ENCODE data around the gene PHRF1. TPM values are rescaled to one million over a fixed set of nuclear protein-coding genes. Genes with fewer than 3 reads are reported as not detected.

PHRF1 gene
- total and polyA plus RNA-seq, 2 donors (not counting 3 experiments of a cell fraction or from before 2014, with no cell fraction given): 14.2 to 39.4 TPM

GRCh38 chr11:563066-563811 is 13.0 kb upstream of the PHRF1 start:
- no TSS peak for BruUV-seq (replicated peaks)
- no peaks in the 10 kb centered on the region for H4K20me1 ChIP-seq (replicated peaks; ENCODE audit: control insufficient read depth, extremely low read depth, insufficient read depth, low read length)
- no peak overlapping the region for H2AFZ ChIP-seq (ENCODE audit: low read depth, low read length)
- DNase-seq (ENCODE audit: low read depth, low spot score): no peak
- H3K4me3 ChIP-seq (replicated peaks in 1 of 3; ENCODE audit: insufficient read depth in 1 of 3, low read depth in 1 of 3, low read length in 3 of 3): no peak overlapping the region
- no peaks in the 10 kb centered on the region for H3K9me3 ChIP-seq (replicated peaks; ENCODE audit: control insufficient read depth, insufficient read depth, low read length)
- dilution Hi-C loops (cut with MboI; ENCODE audit: extremely low pct_ligation_motif_present, low sequenced_read_pairs) (no loop called here), intact Hi-C loops (cut with micrococcal nuclease) (no loop called here)
- H3K9ac ChIP-seq (replicated peaks; ENCODE audit: extremely low read depth, insufficient read depth, low read length): no peak overlapping the region
- CTCF ChIA-PET: interaction anchor here (1.5 to 2.2 kb wide), 2 partner anchors 9 to 12 kb away, joined by 6 to 7 read pairs; partner anchors contain the start of gene PHRF1
- no peaks in the 10 kb centered on the region for H3K9me1 ChIP-seq (replicated peaks; ENCODE audit: control insufficient read depth, extremely low read depth, insufficient read depth, low read length)
- H3K4me1 ChIP-seq (ENCODE audit: control insufficient read depth, extremely low read depth, insufficient read depth, low read length): peaks cover 10% of the 10 kb centered on the region
- no peak overlapping the region for H3K4me2 ChIP-seq (ENCODE audit: insufficient read depth, low read length)
- no peak overlapping the region for H3K27ac ChIP-seq (ENCODE audit: insufficient read depth, low read depth, low read length)
- no peaks in the 10 kb centered on the region for H3K27me3 ChIP-seq (ENCODE audit: control insufficient read depth in 2 of 2, insufficient read depth in 2 of 2, low read length in 2 of 2)
- FAIRE-seq: no peak
- TF ChIP-seq EZH2 (IDR thresholded peaks at IDR 0.05; ENCODE audit: borderline replicate concordance, low read depth, low read length, severe bottlenecking): no peak
- no peak for TF ChIP-seq MYC (IDR thresholded peaks at IDR 0.05; ENCODE audit: low read depth, low read length)
- TF ChIP-seq GATA2 (IDR thresholded peaks at IDR 0.05; ENCODE audit: insufficient read depth, insufficient read length, low read depth, low read length): no peak
- H3K36me3 ChIP-seq (ENCODE audit: control insufficient read depth in 2 of 2, extremely low read depth in 1 of 2, insufficient read depth in 2 of 2, low read length in 2 of 2): peaks cover 0 to 2% of the 10 kb centered on the region in 2 experiments
- H3K79me2 ChIP-seq (ENCODE audit: control insufficient read depth, insufficient read depth, low read length): no peaks in the 10 kb centered on the region
- POLR2A ChIA-PET: no interaction called here

GRCh38 chr11:563812-564578 is 12.3 kb upstream of the PHRF1 start:
- Histone ChIP-seq H2AFZ (ENCODE audit: low read depth, low read length) (no peak overlapping the region), H3K9ac (replicated peaks; ENCODE audit: extremely low read depth, insufficient read depth, low read length) (no peak overlapping the region), H3K4me1 (ENCODE audit: control insufficient read depth, extremely low read depth, insufficient read depth, low read length) (peaks cover 12% of the 10 kb centered on the region), H3K4me2 (ENCODE audit: insufficient read depth, low read length) (no peak overlapping the region), H3K79me2 (ENCODE audit: control insufficient read depth, insufficient read depth, low read length) (no peaks in the 10 kb centered on the region), H3K4me3 (replicated peaks in 1 of 3; ENCODE audit: insufficient read depth in 1 of 3, low read depth in 1 of 3, low read length in 3 of 3) (no peak overlapping the region), H3K9me3 (replicated peaks; ENCODE audit: control insufficient read depth, insufficient read depth, low read length) (no peaks in the 10 kb centered on the region), H3K27ac (ENCODE audit: insufficient read depth, low read depth, low read length) (no peak overlapping the region), H3K9me1 (replicated peaks; ENCODE audit: control insufficient read depth, extremely low read depth, insufficient read depth, low read length) (no peaks in the 10 kb centered on the region), H4K20me1 (replicated peaks; ENCODE audit: control insufficient read depth, extremely low read depth, insufficient read depth, low read length) (no peaks in the 10 kb centered on the region), H3K27me3 (ENCODE audit: control insufficient read depth in 2 of 2, insufficient read depth in 2 of 2, low read length in 2 of 2) (no peaks in the 10 kb centered on the region), H3K36me3 (ENCODE audit: control insufficient read depth in 2 of 2, extremely low read depth in 1 of 2, insufficient read depth in 2 of 2, low read length in 2 of 2) (peaks cover 0 to 2% of the 10 kb centered on the region in 2 experiments)
- POLR2A ChIA-PET: no interaction called here
- CTCF ChIA-PET: interaction anchor here (1.4 to 2.2 kb wide), 4 partner anchors 9 to 15 kb away, joined by 3 to 7 read pairs (median 6); partner anchors contain the start of gene PHRF1
- no peak for FAIRE-seq
- dilution Hi-C loops (cut with MboI; ENCODE audit: extremely low pct_ligation_motif_present, low sequenced_read_pairs) (no loop called here), intact Hi-C loops (cut with micrococcal nuclease) (no loop called here)
- BruUV-seq (replicated peaks): no TSS peak
- no peak for DNase-seq (ENCODE audit: low read depth, low spot score)
- TF ChIP-seq GATA2 (IDR thresholded peaks at IDR 0.05; ENCODE audit: insufficient read depth, insufficient read length, low read depth, low read length) (no peak), POLR2AphosphoS5 (IDR thresholded peaks at IDR 0.05; ENCODE audit: insufficient read depth, low read depth, low read length) (no peak), POLR2A (IDR thresholded peaks at IDR 0.05; ENCODE audit: low read depth, low read length) (no peak), CTCF (IDR thresholded peaks at IDR 0.05; ENCODE audit: extremely low read depth in 1 of 2, insufficient read depth in 1 of 2, low read depth in 1 of 2, low read length in 2 of 2) (no peak), FOS (IDR thresholded peaks at IDR 0.05; ENCODE audit: borderline replicate concordance, insufficient read depth, low read length) (no peak), JUN (IDR thresholded peaks at IDR 0.05; ENCODE audit: borderline replicate concordance, insufficient read depth, insufficient read length, low read depth) (no peak), EZH2 (IDR thresholded peaks at IDR 0.05; ENCODE audit: borderline replicate concordance, low read depth, low read length, severe bottlenecking) (no peak), MYC (IDR thresholded peaks at IDR 0.05; ENCODE audit: low read depth, low read length) (no peak)
- TF ChIP-seq, protein P1, sequence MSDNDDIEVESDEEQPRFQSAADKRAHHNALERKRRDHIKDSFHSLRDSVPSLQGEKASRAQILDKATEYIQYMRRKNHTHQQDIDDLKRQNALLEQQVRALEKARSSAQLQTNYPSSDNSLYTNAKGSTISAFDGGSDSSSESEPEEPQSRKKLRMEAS (IDR thresholded peaks at IDR 0.05; ENCODE audit: insufficient read depth, insufficient read length): no peak
